ENCODE results near the gene DNM3. TPM values are rescaled to one million over a fixed set of nuclear protein-coding genes. Genes with fewer than 3 reads are reported as not detected.
A peak's percentile ranks its signal among the peaks of the same experiment; 100 is the strongest.

DNM3 gene
- total and polyA plus RNA-seq, 4 donors, result 2.1 to 16.3 (median 5.6) TPM

- no peaks in the 10 kb centered on the region for H3K36me3 ChIP-seq (ENCODE audit: control insufficient read depth in 4 of 4, insufficient read depth in 4 of 4, low read length in 4 of 4)
- no peak overlapping the region for H3K9ac ChIP-seq (ENCODE audit: insufficient read depth in 1 of 2, low read length in 2 of 2)
- H3K27me3 ChIP-seq (ENCODE audit: control insufficient read depth in 3 of 3, insufficient read depth in 3 of 3, low read length in 2 of 3), result no peaks in the 10 kb centered on the region
- H3K4me1 ChIP-seq (ENCODE audit: control insufficient read depth in 5 of 5, insufficient read depth in 5 of 5, low read length in 5 of 5), result peaks cover 0 to 27% (median 8%) of the 10 kb centered on the region in 5 donors
- no peak for ATAC-seq (ENCODE audit: insufficient read depth, low FRiP score)
- no peak for TF ChIP-seq CTCF (IDR thresholded peaks at IDR 0.05; ENCODE audit: control extremely low read depth, extremely low read depth)
- 46 to 49% methylated on average over 4 of the region's 4 CpGs for WGBS, 2 donors
- H3K4me3 ChIP-seq, result no peak overlapping the region
- peak in 1 of 3 donors; percentile 48 for DNase-seq
- no peak overlapping the region for H3K27ac ChIP-seq (ENCODE audit: low read depth in 1 of 2, low read length in 1 of 2)
- H3K9me3 ChIP-seq (ENCODE audit: control insufficient read depth in 4 of 4, insufficient read depth in 3 of 4, low read length in 3 of 4), result no peaks in the 10 kb centered on the region
Observed at GRCh38 chr1:172167796-172168596, 326.7 kb downstream of the DNM3 start.

- Histone ChIP-seq H3K4me1 (ENCODE audit: control insufficient read depth in 5 of 5, insufficient read depth in 5 of 5, low read length in 5 of 5) (peaks cover 0 to 27% (median 8%) of the 10 kb centered on the region in 5 donors), H3K9me3 (ENCODE audit: control insufficient read depth in 4 of 4, insufficient read depth in 3 of 4, low read length in 3 of 4) (no peaks in the 10 kb centered on the region), H3K27ac (ENCODE audit: low read depth in 1 of 2, low read length in 1 of 2) (peak overlapping the region in 1 of 2 donors; percentile 21), H3K27me3 (ENCODE audit: control insufficient read depth in 3 of 3, insufficient read depth in 3 of 3, low read length in 2 of 3) (no peaks in the 10 kb centered on the region), H3K36me3 (ENCODE audit: control insufficient read depth in 4 of 4, insufficient read depth in 4 of 4, low read length in 4 of 4) (no peaks in the 10 kb centered on the region), H3K9ac (ENCODE audit: insufficient read depth in 1 of 2, low read length in 2 of 2) (no peak overlapping the region), H3K4me3 (no peak overlapping the region)
- DNase-seq (no peak), ATAC-seq (ENCODE audit: insufficient read depth, low FRiP score) (no peak)
- WGBS, 2 donors, result 86% methylated on average over 2 of the region's 2 CpGs
- no peak for TF ChIP-seq CTCF (IDR thresholded peaks at IDR 0.05; ENCODE audit: control extremely low read depth, extremely low read depth)
Observed at GRCh38 chr1:172168597-172168872, 327.2 kb downstream of the DNM3 start.

GRCh38 chr1:172169836-172170235, 328.5 kb downstream of the DNM3 start:
- DNase-seq (peak in 1 of 3 donors; percentile 51), ATAC-seq (ENCODE audit: insufficient read depth, low FRiP score) (no peak)
- Histone ChIP-seq H3K4me3 (no peak overlapping the region), H3K27me3 (ENCODE audit: control insufficient read depth in 3 of 3, insufficient read depth in 3 of 3, low read length in 2 of 3) (no peaks in the 10 kb centered on the region), H3K27ac (ENCODE audit: low read depth in 1 of 2, low read length in 1 of 2) (no peak overlapping the region), H3K9me3 (ENCODE audit: control insufficient read depth in 4 of 4, insufficient read depth in 3 of 4, low read length in 3 of 4) (no peaks in the 10 kb centered on the region), H3K9ac (ENCODE audit: insufficient read depth in 1 of 2, low read length in 2 of 2) (no peak overlapping the region), H3K4me1 (ENCODE audit: control insufficient read depth in 5 of 5, insufficient read depth in 5 of 5, low read length in 5 of 5) (peaks cover 0 to 27% (median 8%) of the 10 kb centered on the region in 5 donors), H3K36me3 (ENCODE audit: control insufficient read depth in 4 of 4, insufficient read depth in 4 of 4, low read length in 4 of 4) (no peaks in the 10 kb centered on the region)
- no peak for TF ChIP-seq CTCF (IDR thresholded peaks at IDR 0.05; ENCODE audit: control extremely low read depth, extremely low read depth)

Data from lung (tissue), 12 donors.